ENCODE data around the gene FADS3. TPM values are rescaled to one million over a fixed set of nuclear protein-coding genes. Genes with fewer than 3 reads are reported as not detected.

Gene FADS3
- total RNA-seq, 4 donors from 2014 or later = 19.5 to 96.9 (median 31.6) TPM

DNA sequence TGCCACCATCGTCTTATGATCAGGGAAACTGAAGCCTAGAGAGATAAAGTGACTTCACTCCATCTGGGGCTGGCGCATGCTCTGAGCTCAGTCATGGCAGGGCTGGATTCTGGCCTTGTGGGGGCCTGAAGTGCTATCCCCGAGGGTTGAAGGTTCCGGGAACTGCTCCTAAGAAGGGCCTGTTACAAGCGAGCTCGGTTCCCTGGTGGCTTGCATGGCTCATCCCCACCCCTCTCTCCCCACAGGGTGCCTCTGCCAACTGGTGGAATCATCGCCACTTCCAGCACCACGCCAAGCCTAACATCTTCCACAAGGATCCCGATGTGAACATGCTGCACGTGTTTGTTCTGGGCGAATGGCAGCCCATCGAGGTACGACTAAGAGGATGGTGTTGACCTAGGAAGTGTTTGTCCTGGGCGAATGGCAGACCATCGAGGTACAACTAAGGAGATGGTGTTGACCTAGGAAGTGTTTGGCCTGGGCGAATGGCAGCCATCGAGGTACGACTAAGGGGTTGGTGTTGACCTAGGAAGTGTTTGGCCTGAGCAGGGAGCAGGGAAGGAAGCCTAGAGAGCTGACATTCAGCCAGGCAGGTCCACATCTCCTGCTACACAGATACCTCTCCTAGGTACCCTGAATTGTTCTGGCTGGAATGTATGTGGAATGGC is 43.3 kb downstream of the FADS3 start:
- H3K27ac ChIP-seq = no peak overlapping the region
- intact Hi-C loops (cut with DNase I; ENCODE audit: low total_unique reads) = no loop called here
- H3K27me3 ChIP-seq = no peaks in the 10 kb centered on the region
- 91 to 92% methylated on average over 4 to 18 of the region's 18 CpGs for WGBS, 2 donors (ENCODE audit: low coverage in 1 of 2)
- in situ Hi-C loops (cut with MboI; ENCODE audit: low pct_ligation_motif_present in 1 of 4, low pct_unique_long_range_greater_than_20kb in 1 of 4, low sequenced_read_pairs in 3 of 4) = no loop called here
- H3K9me3 ChIP-seq = no peaks in the 10 kb centered on the region
- DNase-seq = no peak
- TF ChIP-seq CTCF (IDR thresholded peaks at IDR 0.05) (no peak), POLR2AphosphoS5 (IDR thresholded peaks at IDR 0.05) (no peak), POLR2A (IDR thresholded peaks at IDR 0.05) (no peak), EP300 (IDR thresholded peaks at IDR 0.05; ENCODE audit: low read depth) (no peak)
- H3K4me1 ChIP-seq = no peaks in the 10 kb centered on the region
- H3K4me3 ChIP-seq = no peak overlapping the region
- H3K36me3 ChIP-seq = no peaks in the 10 kb centered on the region

GRCh38 chr11:61846362-61847020 is 44.9 kb downstream of the FADS3 start:
- Histone ChIP-seq H3K4me1 (no peaks in the 10 kb centered on the region), H3K27ac (no peak overlapping the region), H3K36me3 (no peaks in the 10 kb centered on the region), H3K27me3 (no peaks in the 10 kb centered on the region), H3K9me3 (no peaks in the 10 kb centered on the region), H3K4me3 (no peak overlapping the region)
- no peak for DNase-seq
- intact Hi-C loops (cut with DNase I; ENCODE audit: low total_unique reads) (no loop called here), in situ Hi-C loops (cut with MboI; ENCODE audit: low pct_ligation_motif_present in 1 of 4, low pct_unique_long_range_greater_than_20kb in 1 of 4, low sequenced_read_pairs in 3 of 4) (no loop called here)
- 83 to 87% methylated on average over 2 to 10 of the region's 10 CpGs for WGBS, 2 donors (ENCODE audit: low coverage in 1 of 2)
- no peak for TF ChIP-seq CTCF (IDR thresholded peaks at IDR 0.05)
- no peak for TF ChIP-seq EP300 (IDR thresholded peaks at IDR 0.05; ENCODE audit: low read depth)
- no peak for TF ChIP-seq POLR2AphosphoS5 (IDR thresholded peaks at IDR 0.05)
- no peak for TF ChIP-seq POLR2A (IDR thresholded peaks at IDR 0.05)

DNA sequence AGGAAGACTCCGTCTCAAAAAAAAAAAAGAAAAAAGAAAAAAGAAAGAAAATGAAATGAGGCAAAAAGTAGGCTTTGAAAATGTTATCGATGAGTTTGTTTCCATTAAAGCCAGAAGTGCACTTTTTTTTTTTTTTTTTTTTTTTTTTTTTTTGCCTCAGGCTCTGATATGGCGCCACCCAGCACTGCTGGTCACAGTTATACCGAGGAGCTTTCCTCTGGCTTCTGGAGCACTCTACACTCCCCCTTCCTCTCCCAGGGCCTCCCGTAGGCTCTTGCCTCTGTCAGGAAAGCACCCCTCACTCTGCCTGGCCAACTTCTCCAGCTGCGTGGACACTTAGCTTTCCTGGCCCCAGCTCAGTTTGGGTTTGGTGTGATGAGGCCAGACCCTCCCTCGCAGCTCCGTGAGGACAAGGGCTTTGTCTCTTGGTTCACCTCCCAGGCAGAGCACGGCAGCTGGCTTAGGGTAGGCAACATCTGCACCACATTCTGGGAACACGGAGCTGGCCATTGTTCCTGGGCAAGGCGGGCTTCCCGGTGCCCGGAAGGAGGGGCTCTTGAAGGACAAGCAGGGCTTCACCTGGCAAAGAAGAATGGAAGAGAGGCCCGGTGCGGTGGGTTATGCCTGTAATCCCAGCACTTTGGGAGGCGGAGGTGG is 46.3 kb downstream of the FADS3 start:
- in situ Hi-C loops (cut with MboI; ENCODE audit: low pct_ligation_motif_present in 1 of 4, low pct_unique_long_range_greater_than_20kb in 1 of 4, low sequenced_read_pairs in 3 of 4) = no loop called here
- no peaks in the 10 kb centered on the region for H3K36me3 ChIP-seq
- DNase-seq = no peak
- no peaks in the 10 kb centered on the region for H3K27me3 ChIP-seq
- no peaks in the 10 kb centered on the region for H3K9me3 ChIP-seq
- 68 to 83% methylated on average over 4 to 16 of the region's 16 CpGs for WGBS, 2 donors (ENCODE audit: low coverage in 1 of 2)
- no peak for TF ChIP-seq EP300 (IDR thresholded peaks at IDR 0.05; ENCODE audit: low read depth)
- TF ChIP-seq CTCF (IDR thresholded peaks at IDR 0.05) = no peak
- no peak for TF ChIP-seq POLR2AphosphoS5 (IDR thresholded peaks at IDR 0.05)
- no peak for TF ChIP-seq POLR2A (IDR thresholded peaks at IDR 0.05)
- no peak overlapping the region for H3K4me3 ChIP-seq
- intact Hi-C loops (cut with DNase I; ENCODE audit: low total_unique reads) = no loop called here
- H3K4me1 ChIP-seq = no peaks in the 10 kb centered on the region
- H3K27ac ChIP-seq = no peak overlapping the region

GRCh38 chr11:61842528-61842820 is 48.9 kb downstream of the FADS3 start:
- no peaks in the 10 kb centered on the region for H3K36me3 ChIP-seq
- intact Hi-C loops (cut with DNase I; ENCODE audit: low total_unique reads) = no loop called here

More at GRCh38 chr11:61842528-61842820, 48.9 kb downstream of the FADS3 start:
- no peak for DNase-seq
- in situ Hi-C loops (cut with MboI; ENCODE audit: low pct_ligation_motif_present in 1 of 4, low pct_unique_long_range_greater_than_20kb in 1 of 4, low sequenced_read_pairs in 3 of 4) = no loop called here
- H3K27me3 ChIP-seq = no peaks in the 10 kb centered on the region
- H3K27ac ChIP-seq = no peak overlapping the region
- H3K4me3 ChIP-seq = no peak overlapping the region
- no peaks in the 10 kb centered on the region for H3K4me1 ChIP-seq
- TF ChIP-seq EP300 (IDR thresholded peaks at IDR 0.05; ENCODE audit: low read depth) (no peak), CTCF (IDR thresholded peaks at IDR 0.05) (no peak), POLR2AphosphoS5 (IDR thresholded peaks at IDR 0.05) (no peak), POLR2A (IDR thresholded peaks at IDR 0.05) (no peak)
- H3K9me3 ChIP-seq = no peaks in the 10 kb centered on the region
- 97% methylated on average over 7 of the region's 7 CpGs; no CpG with 5 or more reads in 1 of the 2 donors for WGBS, 2 donors (ENCODE audit: low coverage in 1 of 2)
